Right lung (tissue), 10 donors: Measurements from ENCODE around the gene ITPA. TPM values are rescaled to one million over a fixed set of nuclear protein-coding genes. Genes with fewer than 3 reads are reported as not detected.

Source experiments
- DNase-seq, 2 donors: peaks; one replicate each; pipeline ENCODE4 v3.0.0-alpha.2; 2013
- long read RNA-seq, 8 donors: transcript quantifications; one replicate each; lab custom pipeline, GENCODE V29; 2026
- polyA plus RNA-seq, 5 donors: library from polyadenylated mRNA; unstranded; fragments of 120-200 nt; gene quantifications; one replicate each; pipeline versions ENCODE4 v1.2.1 to v1.2.3, GENCODE V29; 2013; ENCODE audit warnings: inconsistent platforms in 1 of 5, low replicate concordance in 1 of 5; ENCODE audit not compliant: insufficient read length in 5 of 5, insufficient read depth in 1 of 5

The ITPA gene
- 10 to 100 TPM; 33.9 to 71.5 (median 50.4) TPM for polyA plus RNA-seq
- long read RNA-seq, donor 1, transcript ITPA-207 (2 exons, 670 nt), result minor isoform, 8 of 49 reads
- long read RNA-seq, donor 1, transcript ITPA-201 (8 exons, 1,185 nt), result major isoform, 24 of 49 reads
- long read RNA-seq, donor 1, partial matches to known transcripts, result 14 of 49 reads
- long read RNA-seq, donor 1, other reads (novel, unspliced or antisense), result 0 of 49 reads
- long read RNA-seq, donor 2, transcript ITPA-207 (2 exons, 670 nt), result minor isoform, 6 of 28 reads
- long read RNA-seq, donor 2, transcript ITPA-201 (8 exons, 1,185 nt), result major isoform, 20 of 28 reads
- long read RNA-seq, donor 2, partial matches to known transcripts, result 0 of 28 reads
- long read RNA-seq, donor 2, other reads (novel, unspliced or antisense), result 0 of 28 reads
- long read RNA-seq, donor 3, transcript ITPA-207 (2 exons, 670 nt), result minor isoform, 10 of 33 reads
- long read RNA-seq, donor 3, transcript ITPA-201 (8 exons, 1,185 nt), result major isoform, 22 of 33 reads
- long read RNA-seq, donor 3, partial matches to known transcripts, result 0 of 33 reads
- long read RNA-seq, donor 3, other reads (novel, unspliced or antisense), result 0 of 33 reads
- long read RNA-seq, donor 4, transcript ITPA-201 (8 exons, 1,185 nt), result major isoform, 15 of 34 reads
- long read RNA-seq, donor 4, transcript ITPA-207 (2 exons, 670 nt), result minor isoform, 7 of 34 reads
- long read RNA-seq, donor 4, partial matches to known transcripts, result 11 of 34 reads
- long read RNA-seq, donor 4, other reads (novel, unspliced or antisense), result 0 of 34 reads
- long read RNA-seq, donor 5, transcript ITPA-207 (2 exons, 670 nt), result minor isoform, 14 of 51 reads
- long read RNA-seq, donor 5, transcript ITPA-201 (8 exons, 1,185 nt), result major isoform, 31 of 51 reads
- long read RNA-seq, donor 5, partial matches to known transcripts, result 0 of 51 reads
- long read RNA-seq, donor 5, other reads (novel, unspliced or antisense), result 0 of 51 reads
- long read RNA-seq, donor 6, transcript ITPA-201 (8 exons, 1,185 nt), result major isoform, 50 of 82 reads
- long read RNA-seq, donor 6, transcript ITPA-207 (2 exons, 670 nt), result minor isoform, 11 of 82 reads
- long read RNA-seq, donor 6, partial matches to known transcripts, result 13 of 82 reads
- long read RNA-seq, donor 6, other reads (novel, unspliced or antisense), result 0 of 82 reads
- long read RNA-seq, donor 7, transcript ITPA-207 (2 exons, 670 nt), result minor isoform, 6 of 27 reads
- long read RNA-seq, donor 7, transcript ITPA-201 (8 exons, 1,185 nt), result major isoform, 19 of 27 reads
- long read RNA-seq, donor 7, partial matches to known transcripts, result 0 of 27 reads
- long read RNA-seq, donor 7, other reads (novel, unspliced or antisense), result 0 of 27 reads
- long read RNA-seq, donor 8, transcript ITPA-201 (8 exons, 1,185 nt), result major isoform, 15 of 19 reads
- long read RNA-seq, donor 8, partial matches to known transcripts, result 0 of 19 reads
- long read RNA-seq, donor 8, other reads (novel, unspliced or antisense), result 0 of 19 reads

DNA sequence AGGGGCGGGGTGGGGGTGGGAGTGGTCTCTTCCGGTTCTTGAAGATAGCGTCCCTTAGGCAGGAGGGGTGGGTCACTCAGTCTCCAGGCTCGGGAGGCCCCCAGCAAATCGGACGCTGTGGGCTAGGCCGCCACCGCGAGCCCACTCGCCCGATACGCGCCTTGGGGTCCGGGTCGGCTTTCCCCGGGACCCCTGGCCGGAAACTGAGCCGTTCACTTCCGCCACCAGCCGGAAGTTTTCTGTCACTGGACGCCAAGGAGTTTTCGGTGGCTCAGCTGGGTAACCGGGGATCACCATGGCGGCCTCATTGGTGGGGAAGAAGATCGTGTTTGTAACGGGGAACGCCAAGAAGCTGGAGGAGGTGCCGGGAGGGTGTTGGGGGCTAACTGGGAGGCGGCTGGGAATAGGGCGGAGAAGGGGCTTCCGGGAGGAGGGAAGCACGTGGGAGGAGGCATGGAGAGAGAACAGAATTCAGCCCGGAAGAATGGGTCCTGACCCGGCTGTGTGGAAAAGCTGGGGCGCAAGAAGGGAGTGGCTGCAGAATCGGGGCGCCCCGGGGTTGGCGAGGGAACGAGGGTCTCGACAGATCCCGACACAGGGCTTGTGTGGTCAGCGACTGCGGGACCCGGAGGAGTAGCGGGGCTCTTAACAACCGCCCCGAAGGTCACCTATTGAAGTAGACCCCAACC, at the start of gene ITPA:
Gene ITPA, plus strand, starts transcription at position 242 of the 689 bp plus-strand sequence. Its CDS starts 54 bp downstream, at position 296.
- DNase-seq, result peak; percentile 54 to 56

DNA sequence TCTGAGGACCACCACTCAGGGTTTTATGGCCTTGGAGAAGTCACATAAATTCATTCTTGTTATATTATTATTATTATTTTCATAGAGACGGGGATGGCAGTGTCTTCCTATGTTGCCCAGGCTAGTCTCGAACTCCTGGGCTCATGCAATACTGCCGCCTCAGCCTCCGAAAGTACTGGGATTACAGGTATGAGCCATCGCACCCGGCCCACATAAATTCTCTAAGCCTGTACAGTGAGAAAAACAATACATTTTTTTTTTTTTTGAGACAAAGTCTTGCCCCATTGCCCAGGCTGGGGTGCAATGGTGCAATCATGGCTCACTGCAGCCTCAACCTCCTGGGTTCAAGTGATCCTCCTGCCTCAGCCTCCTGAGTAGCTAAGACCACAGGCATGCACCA, 48.9 kb upstream of the ITPA start:
- no peak for DNase-seq

- no peak for DNase-seq
These were observed 47.8 kb upstream of the ITPA start for GRCh38 chr20:3161316-3162079.

DNA sequence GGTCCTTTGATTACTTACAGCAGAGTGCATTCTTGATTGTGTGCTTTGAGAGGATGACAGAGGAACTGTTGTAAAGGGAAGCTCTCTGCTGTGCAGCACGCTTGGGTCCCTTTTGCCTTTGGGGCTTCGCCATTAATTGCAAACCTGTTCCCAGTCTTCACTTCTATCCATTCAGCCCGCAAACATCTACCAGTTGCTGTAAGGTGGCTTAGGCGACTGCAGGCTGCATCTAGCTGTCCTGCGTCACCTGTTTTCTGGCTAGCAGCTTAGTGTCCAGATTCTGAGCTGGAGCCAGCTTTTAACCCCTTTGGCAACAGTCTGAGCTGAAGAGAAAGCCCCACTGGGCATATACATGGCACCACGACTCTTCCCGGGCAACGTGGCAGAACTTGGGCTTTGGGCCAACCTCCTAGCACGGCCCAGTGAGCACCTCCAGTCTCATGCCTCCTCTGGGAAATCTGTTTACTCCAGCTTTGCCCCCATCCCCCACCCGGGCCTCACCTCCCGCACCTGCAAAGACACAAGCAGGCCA, 47.2 kb upstream of the ITPA start:
- no peak for DNase-seq

DNA sequence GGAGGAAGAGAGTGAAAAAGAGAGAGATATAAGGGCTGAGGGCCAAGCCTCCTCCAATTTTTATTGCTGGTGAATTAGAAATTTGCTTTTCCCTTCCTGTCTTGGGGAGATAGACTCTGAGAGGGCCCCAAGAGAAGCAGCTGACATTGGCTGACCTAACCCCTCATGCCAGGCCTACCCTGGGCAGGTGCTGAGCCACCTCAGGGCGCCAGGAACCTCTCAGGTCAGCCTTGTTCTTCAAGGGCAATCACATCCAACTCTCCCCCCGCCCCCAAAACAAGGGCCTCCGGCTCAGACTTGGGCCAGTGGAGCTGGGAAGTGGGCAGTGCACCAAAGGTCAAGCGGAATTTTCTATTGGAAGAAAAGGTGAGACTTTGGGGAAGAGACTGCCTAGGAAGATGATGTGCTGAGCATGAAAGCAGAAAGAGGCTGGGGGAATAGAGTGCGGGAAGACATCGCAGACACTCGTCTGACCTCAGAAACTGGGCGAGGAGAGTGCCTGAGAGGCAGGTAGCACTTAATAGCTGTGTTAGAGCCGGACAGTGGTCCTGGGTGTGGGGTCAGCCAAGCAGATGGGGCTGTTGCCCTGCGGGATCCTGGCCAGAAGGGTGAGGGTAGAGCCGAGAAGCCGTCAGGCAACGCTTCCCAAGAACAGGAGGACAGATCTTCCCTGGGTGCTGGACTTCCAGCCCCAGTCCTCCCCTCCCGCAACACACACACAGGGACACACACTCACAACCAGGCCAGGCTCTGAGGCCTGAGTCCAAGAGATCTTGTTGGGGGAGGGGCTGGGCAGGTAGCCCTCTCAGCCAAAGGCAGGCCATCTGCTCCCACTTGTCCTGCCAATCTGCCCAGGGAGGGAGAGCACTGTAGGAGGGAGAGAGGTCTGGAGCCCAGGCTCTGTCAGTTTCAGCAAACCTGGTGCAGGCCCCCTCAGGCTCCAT, 45.9 kb upstream of the ITPA start:
- DNase-seq, result no peak

GRCh38 chr20:3164043-3164762, 45.1 kb upstream of the ITPA start:
- DNase-seq, result no peak

GRCh38 chr20:3164763-3165410, 44.4 kb upstream of the ITPA start:
- no peak for DNase-seq

- DNase-seq, result peak; percentile 46 to 55
These were observed 43.6 kb upstream of the ITPA start for GRCh38 chr20:3165473-3166337.

- no peak for DNase-seq
These were observed 42.9 kb upstream of the ITPA start for GRCh38 chr20:3166338-3166912.

DNA sequence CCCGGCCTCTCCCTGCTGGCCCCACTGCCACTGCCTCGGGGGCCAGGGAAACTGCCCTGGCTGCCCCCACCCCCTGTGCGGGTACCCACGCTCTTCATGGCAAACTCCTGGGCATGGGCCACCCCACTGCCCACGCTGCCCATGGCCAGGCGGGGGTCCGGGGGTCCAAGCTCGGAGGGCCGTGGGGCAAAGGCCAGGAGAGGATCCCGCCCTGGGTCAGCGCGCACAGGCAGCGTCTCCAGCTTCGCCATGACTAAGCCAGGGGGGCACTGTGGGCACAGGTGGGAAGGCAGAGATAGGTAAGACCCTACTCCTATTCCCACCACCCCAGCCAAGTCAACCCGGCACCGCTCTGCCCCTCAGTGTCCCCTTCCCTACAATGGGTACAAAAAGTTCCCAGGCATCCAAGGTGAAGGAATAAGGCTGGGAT, 42.4 kb upstream of the ITPA start:
- DNase-seq, result no peak

DNA sequence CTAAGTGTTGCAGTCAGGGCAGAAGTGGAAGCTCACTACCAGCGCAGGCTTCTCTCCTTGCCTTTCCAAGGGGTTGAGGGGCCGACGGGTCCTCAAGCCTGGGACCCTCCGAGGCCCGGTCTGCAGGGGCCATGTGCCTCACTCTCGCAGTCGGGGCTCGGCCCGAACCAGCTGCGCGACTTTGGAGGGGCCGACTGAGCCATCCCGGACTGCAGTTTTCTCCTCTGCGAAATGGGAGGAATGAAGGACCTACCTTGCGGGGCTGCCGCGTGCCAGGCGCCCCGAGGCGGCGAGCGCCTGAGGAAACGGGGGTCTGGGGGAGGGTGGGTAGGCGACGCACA, 41.6 kb upstream of the ITPA start:
- DNase-seq, result no peak

DNA sequence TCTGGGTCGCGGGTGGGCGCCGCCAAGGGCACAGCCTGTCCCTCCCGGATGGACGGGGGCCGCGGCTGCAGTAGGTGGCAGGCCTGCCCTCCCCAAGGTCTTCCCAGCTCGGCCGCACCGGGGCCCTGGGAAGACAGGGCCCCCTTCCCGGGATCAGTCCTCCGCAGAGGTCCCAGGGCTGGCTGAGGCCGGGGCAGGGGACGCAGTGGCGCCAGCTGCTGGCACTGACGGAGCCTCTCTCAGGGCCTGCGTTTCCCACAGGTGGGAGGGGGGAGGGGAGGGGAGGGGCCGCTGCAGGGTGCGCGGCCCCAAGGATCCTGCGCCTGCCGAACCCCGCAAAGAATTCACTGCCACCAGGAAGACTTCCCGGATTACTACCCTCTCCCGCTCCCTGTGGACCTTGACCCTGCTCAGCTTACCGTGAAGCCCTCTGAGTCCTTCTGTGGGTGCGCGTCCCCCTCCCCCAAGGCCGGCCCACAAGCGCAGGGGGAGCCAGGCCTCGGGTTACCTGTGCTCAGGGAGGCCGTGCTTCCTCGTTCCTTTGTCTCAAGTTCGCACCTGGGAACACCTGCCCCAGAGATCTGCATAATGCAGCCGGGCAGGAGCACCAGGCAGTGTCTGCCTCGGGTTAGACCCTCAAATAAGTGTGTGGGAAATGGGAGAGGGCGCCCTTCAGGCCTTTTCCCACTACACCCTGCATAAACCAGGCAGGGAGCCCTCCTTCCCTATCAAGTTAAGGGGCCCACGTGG, 41.0 kb upstream of the ITPA start:
- DNase-seq, result peak in 1 of 2 donors; percentile 49

DNA sequence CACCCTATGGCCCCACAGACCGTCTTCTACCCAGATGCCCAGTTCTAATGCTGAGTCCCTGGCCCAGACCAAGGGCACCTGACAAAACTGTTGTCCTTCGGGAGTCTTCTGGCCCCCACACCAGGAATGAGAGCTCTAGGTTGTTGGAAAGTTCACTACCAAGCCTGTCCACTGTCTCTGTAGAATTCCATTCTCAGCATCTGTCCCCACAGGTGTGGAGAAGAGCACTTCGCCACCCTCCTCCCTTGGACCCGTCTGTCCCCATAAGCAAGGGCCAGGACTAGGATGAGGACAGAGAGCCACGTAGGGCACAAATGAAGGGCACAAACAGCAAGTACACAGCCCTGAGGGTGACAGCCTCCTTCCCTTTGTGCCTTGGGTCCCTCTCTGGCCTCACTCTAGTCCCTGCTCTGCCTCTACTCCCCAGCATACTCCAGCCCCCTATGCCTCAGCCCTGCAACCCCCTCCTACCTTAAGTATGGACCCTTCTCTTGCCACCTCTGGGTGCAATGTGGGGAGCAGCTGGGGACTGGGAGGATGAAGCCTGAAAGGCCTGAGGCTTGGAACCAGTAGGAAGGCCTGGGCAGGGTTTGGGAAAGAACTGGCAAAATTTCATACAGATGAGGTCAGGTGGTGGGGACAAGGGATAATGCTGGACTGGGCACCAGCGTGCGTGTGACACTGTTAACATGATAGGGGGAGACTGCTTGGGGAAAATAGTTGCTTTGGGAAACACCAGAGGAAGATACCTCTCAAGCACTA, 40.3 kb upstream of the ITPA start:
- no peak for DNase-seq

- no peak for DNase-seq
These were observed 37.7 kb upstream of the ITPA start for GRCh38 chr20:3171391-3172125.
